Spinal cord (tissue), 10 donors: ENCODE measurements around the gene TRIB2. TPM values are rescaled to one million over a fixed set of nuclear protein-coding genes. Genes with fewer than 3 reads are reported as not detected.

ENCODE experiments used
- DNase-seq, 6 donors: peaks; one replicate each; pipeline versions ENCODE4 v3.0.0 to v3.0.0-alpha.2; 2013 to 2015; ENCODE audit warnings: low spot score in 6 of 6, low read depth in 4 of 6
- H3K27ac ChIP-seq: one replicate; pipeline ENCODE4 v1.5.1; 2013; ENCODE audit warnings: low read depth, low read length, control low read depth
- H3K27me3 ChIP-seq: one replicate; pipeline ENCODE4 v1.6.1; 2013; ENCODE audit warnings: low read length; ENCODE audit not compliant: control insufficient read depth, insufficient read depth
- H3K36me3 ChIP-seq: one replicate; pipeline ENCODE4 v1.6.1; 2013; ENCODE audit warnings: low read length; ENCODE audit not compliant: control insufficient read depth, insufficient read depth
- H3K4me1 ChIP-seq: one replicate; pipeline ENCODE4 v1.6.1; 2013; ENCODE audit warnings: low read length; ENCODE audit not compliant: control insufficient read depth, insufficient read depth
- H3K4me3 ChIP-seq: one replicate; pipeline ENCODE4 v1.5.1; 2013; ENCODE audit warnings: low read depth, low read length, control low read depth
- H3K9me3 ChIP-seq: one replicate; pipeline ENCODE4 v1.6.1; 2013; ENCODE audit warnings: low read length; ENCODE audit not compliant: control insufficient read depth, insufficient read depth
- WGBS: methylation state at CpG from one replicate; pipeline ENCODE4 v1.1.5; 2013; ENCODE audit warnings: missing lambda C conversion rate; ENCODE audit not compliant: insufficient coverage; 5-methylcytosine and 5-hydroxymethylcytosine counted together
- polyA plus RNA-seq, 2 donors: library from polyadenylated mRNA; unstranded; fragments of 120-200 nt; gene quantifications; one replicate each; pipeline ENCODE4 v1.2.1, GENCODE V29; 2013; ENCODE audit not compliant: insufficient read length in 2 of 2
- total RNA-seq, 2 donors: library from RNA; depleted of rRNA in 1 of 2; stranded (reverse); fragments of 120-200 nt in 1 of 2; fragments of >200 nt in 1 of 2; gene quantifications; one replicate each; pipeline versions ENCODE4 v1.2.3 to v1.2.4, GENCODE V29; 2013 to 2014
- donor health status: healthy.

TRIB2 gene
- total and polyA plus RNA-seq, 4 donors: 157 to 211 (median 189) TPM

DNA sequence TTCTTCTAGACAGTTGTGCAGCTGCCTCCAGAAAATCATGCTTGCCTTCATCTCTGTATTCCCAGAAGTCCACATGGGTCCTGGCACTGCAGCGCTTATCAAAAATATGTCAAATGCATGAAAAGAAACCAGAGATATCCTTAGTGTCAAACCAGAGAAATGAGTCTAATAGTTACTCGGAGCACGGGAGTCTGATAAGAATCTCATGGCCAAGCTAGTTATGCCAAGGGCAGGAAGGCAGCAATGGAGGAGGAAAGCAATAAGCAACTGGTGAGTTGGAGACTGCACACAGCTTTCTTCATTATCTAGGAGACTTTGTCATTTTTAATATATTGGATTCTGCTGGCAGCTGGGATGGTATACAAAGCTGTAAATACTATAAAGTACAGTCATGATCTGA lies 38.6 kb downstream of the TRIB2 start:
- H3K27ac ChIP-seq: no peak overlapping the region
- no peaks in the 10 kb centered on the region for H3K36me3 ChIP-seq
- H3K27me3 ChIP-seq: no peaks in the 10 kb centered on the region
- no peak overlapping the region for H3K4me3 ChIP-seq
- no peaks in the 10 kb centered on the region for H3K9me3 ChIP-seq
- H3K4me1 ChIP-seq: no peaks in the 10 kb centered on the region
- DNase-seq: no peak
- 90% methylated on average over 3 of the region's 3 CpGs for WGBS

DNA sequence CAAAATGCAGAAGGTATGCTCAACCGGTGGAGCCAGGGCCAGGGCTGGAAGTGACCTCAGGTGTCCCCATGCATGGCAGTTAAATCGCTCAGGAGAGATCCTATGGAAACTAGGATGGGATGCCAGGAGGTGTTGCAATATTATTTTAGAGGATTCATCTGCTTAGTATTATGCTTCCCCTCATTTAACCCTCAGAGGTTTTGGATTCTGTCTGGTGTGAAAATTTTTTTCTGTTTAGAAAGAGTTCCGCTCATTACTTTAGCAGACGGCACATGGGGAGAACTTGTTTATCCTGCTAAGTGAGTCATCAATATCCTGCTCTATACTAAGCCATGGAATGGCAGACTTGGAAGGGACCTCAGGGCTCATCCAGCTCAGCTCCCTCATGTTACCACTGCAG lies 42.5 kb downstream of the TRIB2 start:
- DNase-seq: no peak
- no peaks in the 10 kb centered on the region for H3K27me3 ChIP-seq
- no peaks in the 10 kb centered on the region for H3K36me3 ChIP-seq
- no peaks in the 10 kb centered on the region for H3K4me1 ChIP-seq
- H3K4me3 ChIP-seq: no peak overlapping the region
- 57% methylated on average over 1 of the region's 4 CpGs for WGBS
- no peaks in the 10 kb centered on the region for H3K9me3 ChIP-seq
- no peak overlapping the region for H3K27ac ChIP-seq

DNA sequence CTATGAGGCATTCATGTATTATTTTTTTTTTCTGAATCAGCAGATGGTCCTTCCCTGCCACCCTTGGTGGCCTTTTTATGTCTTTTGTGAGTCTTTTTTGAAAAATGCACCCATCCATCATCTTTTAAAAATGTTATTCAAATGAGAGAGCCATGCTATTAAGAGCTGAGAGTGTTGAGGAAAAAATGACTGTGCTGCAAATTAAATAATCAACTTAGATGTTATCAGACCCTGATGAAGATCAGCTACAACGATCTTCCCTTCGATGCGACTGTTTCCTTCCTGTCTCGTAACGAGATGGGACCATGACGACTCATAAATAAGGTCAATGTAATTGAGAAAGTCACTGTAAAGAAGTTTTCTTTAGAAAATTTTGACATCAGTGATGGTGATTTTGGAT lies 44.4 kb downstream of the TRIB2 start:
- no peaks in the 10 kb centered on the region for H3K27me3 ChIP-seq
- DNase-seq: no peak
- no peaks in the 10 kb centered on the region for H3K9me3 ChIP-seq
- WGBS: 100% methylated on average over 3 of the region's 6 CpGs
- no peaks in the 10 kb centered on the region for H3K4me1 ChIP-seq
- H3K4me3 ChIP-seq: no peak overlapping the region
- H3K36me3 ChIP-seq: no peaks in the 10 kb centered on the region
- H3K27ac ChIP-seq: no peak overlapping the region

DNA sequence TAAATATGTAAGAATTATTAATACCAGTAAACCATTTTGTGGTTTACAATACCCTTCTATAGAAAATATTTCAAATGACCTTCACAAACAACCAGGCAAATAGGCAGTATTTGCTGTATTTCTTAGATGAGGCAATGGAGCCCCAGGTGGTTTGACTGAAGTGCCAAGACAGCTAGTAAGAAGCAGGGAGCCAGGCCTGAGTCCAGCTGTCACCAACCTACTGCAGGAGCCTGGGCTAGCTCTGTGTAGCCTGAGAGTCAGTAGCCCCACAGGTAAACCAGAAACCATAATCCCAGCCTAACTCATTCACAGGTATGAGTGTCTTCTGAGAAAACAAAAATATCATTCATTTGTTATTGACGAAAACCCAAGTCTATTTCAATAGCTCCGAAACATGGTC lies 45.6 kb downstream of the TRIB2 start:
- DNase-seq: no peak
- H3K9me3 ChIP-seq: no peaks in the 10 kb centered on the region
- H3K4me3 ChIP-seq: no peak overlapping the region
- H3K27ac ChIP-seq: no peak overlapping the region
- H3K4me1 ChIP-seq: peaks cover 4% of the 10 kb centered on the region
- H3K36me3 ChIP-seq: no peaks in the 10 kb centered on the region
- H3K27me3 ChIP-seq: no peaks in the 10 kb centered on the region
- WGBS: no CpG with 5 or more reads among the region's 2 CpGs

DNA sequence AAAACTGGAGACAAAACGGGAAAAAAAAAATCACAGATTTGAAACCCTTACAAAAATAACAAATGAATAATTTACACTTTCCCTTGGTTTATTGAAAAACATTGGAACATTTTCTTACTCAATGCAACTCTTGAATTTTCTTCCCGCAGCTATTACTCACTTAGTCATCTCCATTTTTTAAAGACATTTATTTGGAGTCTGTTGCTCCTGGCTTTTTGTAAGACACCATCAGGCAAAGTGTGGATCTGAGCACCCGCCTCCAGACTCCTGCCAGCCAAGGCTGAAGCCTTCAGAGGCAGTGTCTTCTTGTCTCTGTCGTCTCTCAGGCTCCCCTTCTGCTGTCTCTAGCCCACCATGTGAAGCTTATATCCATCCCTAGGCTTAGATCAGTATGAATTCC lies 46.2 kb downstream of the TRIB2 start:
- WGBS: 84% methylated on average over 3 of the region's 4 CpGs
- no peaks in the 10 kb centered on the region for H3K27me3 ChIP-seq
- DNase-seq: peak in 1 of 6 donors; percentile 59
- no peak overlapping the region for H3K4me3 ChIP-seq
- H3K27ac ChIP-seq: no peak overlapping the region
- no peaks in the 10 kb centered on the region for H3K9me3 ChIP-seq
- no peaks in the 10 kb centered on the region for H3K36me3 ChIP-seq
- peaks cover 4% of the 10 kb centered on the region for H3K4me1 ChIP-seq

DNA sequence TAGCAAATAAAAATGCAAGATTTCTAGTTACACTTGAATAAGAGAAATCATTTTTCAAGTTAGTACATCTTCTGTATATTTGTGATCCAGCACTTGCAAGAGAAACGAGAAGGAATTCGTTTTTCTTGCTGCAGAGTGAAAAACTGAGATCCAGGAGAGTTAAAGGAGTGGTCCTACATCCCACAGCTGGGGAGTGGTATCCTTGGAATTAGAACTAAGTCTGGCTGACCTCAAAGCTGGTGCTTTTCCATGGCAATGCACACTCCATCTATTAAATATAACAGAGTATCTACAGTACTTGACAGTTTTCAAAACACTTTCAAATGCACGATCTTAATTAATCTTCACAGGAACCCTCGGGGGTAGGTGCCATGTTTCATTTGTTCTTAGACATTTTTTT lies 46.8 kb downstream of the TRIB2 start:
- no CpG with 5 or more reads among the region's 4 CpGs for WGBS
- no peaks in the 10 kb centered on the region for H3K9me3 ChIP-seq
- DNase-seq: no peak
- no peak overlapping the region for H3K27ac ChIP-seq
- no peaks in the 10 kb centered on the region for H3K27me3 ChIP-seq
- peaks cover 4% of the 10 kb centered on the region for H3K4me1 ChIP-seq
- no peaks in the 10 kb centered on the region for H3K36me3 ChIP-seq
- H3K4me3 ChIP-seq: no peak overlapping the region

DNA sequence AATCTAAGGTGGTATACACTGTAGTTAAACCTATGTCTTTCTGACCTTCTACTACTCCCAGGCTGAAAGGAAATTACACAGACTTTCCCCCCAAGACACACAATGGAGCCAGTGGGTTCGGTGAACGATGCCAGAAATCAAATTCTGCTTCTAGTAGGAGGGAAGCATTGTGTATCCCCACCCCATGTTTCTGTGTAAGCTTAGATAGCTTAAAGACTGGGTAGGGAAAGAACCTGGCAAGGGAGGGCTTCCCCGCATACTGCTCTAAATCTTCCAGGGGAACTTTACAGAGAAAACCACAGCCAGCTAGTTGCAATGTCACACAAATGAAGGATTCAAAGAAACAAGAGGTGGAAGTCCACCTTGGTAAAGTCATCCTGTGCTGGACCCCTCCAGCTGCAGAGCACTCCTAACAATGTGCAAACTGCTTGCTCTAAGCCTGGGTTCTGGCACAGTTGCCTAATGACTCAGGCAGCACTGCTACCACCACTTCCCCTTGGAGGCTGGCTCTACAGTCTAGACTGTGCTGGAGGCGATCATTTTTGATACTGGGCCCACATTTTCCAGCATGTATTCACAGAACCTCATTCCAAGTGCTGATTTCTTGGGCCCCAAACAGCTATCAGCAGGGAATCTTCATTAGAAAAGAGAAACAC lies 47.5 kb downstream of the TRIB2 start:
- Histone ChIP-seq H3K27me3 (no peaks in the 10 kb centered on the region), H3K36me3 (no peaks in the 10 kb centered on the region), H3K4me1 (peaks cover 4% of the 10 kb centered on the region), H3K27ac (no peak overlapping the region), H3K9me3 (no peaks in the 10 kb centered on the region), H3K4me3 (no peak overlapping the region)
- WGBS: no CpG with 5 or more reads among the region's 4 CpGs
- peak in 1 of 6 donors; percentile 56 for DNase-seq

DNA sequence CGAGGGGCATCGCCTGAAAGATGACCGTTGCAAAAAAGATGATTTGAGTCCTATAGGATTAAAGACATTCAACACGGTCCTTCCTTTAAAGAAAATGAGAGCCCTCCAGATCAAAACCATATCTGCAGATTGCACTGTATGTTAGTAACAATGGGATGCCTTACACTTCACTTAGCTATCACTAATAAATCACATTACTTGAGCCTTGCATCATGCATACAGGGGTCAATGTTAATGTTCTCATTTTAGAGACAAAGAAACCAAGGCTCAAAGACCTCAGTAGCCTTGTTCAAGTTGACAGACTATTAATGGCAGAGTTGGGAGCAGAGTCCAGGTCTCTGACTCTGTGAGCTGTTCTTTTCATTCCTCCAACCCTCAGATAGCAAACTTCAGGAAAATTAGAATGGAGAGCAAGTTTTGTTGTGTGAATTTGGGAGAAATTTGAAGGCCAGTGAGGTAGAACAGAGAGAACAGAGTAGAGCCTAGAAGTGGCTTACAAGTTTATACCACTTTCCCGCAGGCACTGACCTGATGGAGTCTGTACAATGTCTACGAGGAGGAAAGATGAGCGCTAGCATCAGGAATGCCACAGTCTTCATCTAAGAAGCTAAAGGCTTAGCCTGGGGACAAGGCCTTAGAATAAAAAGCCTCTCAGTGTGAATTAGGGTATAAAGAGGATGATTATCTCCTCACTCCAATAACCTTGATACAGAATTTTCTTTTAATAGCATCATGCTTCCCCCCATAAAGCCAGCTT lies 48.3 kb downstream of the TRIB2 start:
- H3K27me3 ChIP-seq: no peaks in the 10 kb centered on the region
- peaks cover 4% of the 10 kb centered on the region for H3K4me1 ChIP-seq
- DNase-seq: no peak
- no peak overlapping the region for H3K27ac ChIP-seq
- no peak overlapping the region for H3K4me3 ChIP-seq
- no CpG with 5 or more reads among the region's 7 CpGs for WGBS
- H3K9me3 ChIP-seq: no peaks in the 10 kb centered on the region
- no peaks in the 10 kb centered on the region for H3K36me3 ChIP-seq

DNA sequence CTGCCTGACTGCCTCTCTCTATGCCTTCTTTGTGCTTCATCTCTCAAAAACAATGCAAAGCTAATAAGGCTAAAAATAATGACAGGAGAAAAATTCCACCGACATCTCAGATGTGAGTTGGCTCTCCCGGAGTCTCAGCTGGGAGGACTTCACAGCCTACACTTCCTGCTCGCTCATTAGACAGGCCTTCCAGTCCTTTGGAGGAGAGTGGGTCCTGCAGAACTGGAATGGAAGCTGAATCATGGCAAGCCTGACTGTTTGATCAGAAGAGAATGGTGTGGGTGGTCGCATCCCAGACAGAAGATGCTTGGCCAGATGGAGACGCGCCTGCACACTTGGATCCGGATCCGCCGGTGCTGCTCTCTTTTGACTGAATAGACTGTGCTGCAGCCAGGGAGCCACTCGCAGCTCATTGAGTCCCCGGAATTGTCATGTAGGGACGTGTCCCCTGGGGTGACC lies 49.7 kb downstream of the TRIB2 start:
- no peak overlapping the region for H3K4me3 ChIP-seq
- peaks cover 4% of the 10 kb centered on the region for H3K4me1 ChIP-seq
- no peaks in the 10 kb centered on the region for H3K36me3 ChIP-seq
- no peaks in the 10 kb centered on the region for H3K9me3 ChIP-seq
- no peaks in the 10 kb centered on the region for H3K27me3 ChIP-seq
- no peak overlapping the region for H3K27ac ChIP-seq
- DNase-seq: no peak
- WGBS: 82% methylated on average over 11 of the region's 12 CpGs

DNA sequence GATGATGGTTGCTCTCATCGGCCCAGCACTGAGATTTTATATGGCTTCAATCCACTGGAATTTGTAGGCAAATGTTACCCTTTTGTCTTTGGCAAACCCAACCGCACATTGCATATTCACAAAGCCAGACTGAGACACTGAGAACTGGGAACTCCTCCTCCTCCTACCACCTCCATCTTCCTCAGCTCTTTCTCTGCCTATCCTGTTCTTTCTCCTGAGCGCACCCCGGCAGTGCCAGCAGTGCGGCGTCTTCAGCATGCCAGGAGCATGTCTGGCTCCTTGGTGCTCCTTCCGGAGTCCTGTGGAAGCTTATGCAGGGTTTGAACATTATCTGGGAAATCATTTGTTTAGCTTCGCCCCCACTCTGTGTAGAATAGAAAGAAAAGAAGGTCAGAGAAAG lies 50.8 kb downstream of the TRIB2 start:
- no peaks in the 10 kb centered on the region for H3K36me3 ChIP-seq
- H3K4me1 ChIP-seq: peaks cover 4% of the 10 kb centered on the region
- H3K9me3 ChIP-seq: no peaks in the 10 kb centered on the region
- WGBS: 47% methylated on average over 6 of the region's 8 CpGs
- DNase-seq: peak in 2 of 6 donors; percentile 51 to 59
- H3K4me3 ChIP-seq: no peak overlapping the region
- H3K27me3 ChIP-seq: no peaks in the 10 kb centered on the region
- no peak overlapping the region for H3K27ac ChIP-seq
